Choroid plexus epithelial cell (primary cell): ENCODE data around the gene SNAP29.
"Not testable (repeated sequence)": the region's sequence is repeated elsewhere in the genome, so short reads cannot be mapped to it uniquely, and the experiment has no call there.

Experiments used
- DNase-seq: peaks from one replicate; pipeline ENCODE4 v3.0.0-alpha.2; 2010; ENCODE audit warnings: low read depth
- H3K4me3 ChIP-seq: 2 replicates; pipeline ENCODE4 v1.5.1; 2011; ENCODE audit warnings: low read depth, mild to moderate bottlenecking, control low read depth, low read length, moderate library complexity
- TF ChIP-seq, protein P1 (sequence below): conservative IDR thresholded peaks from 2 replicates; pipeline ENCODE4 v1.5.1; 2011; ENCODE audit warnings: low read depth, mild to moderate bottlenecking, control low read depth, inconsistent platforms, low read length, moderate library complexity

SNAP29 gene

DNA sequence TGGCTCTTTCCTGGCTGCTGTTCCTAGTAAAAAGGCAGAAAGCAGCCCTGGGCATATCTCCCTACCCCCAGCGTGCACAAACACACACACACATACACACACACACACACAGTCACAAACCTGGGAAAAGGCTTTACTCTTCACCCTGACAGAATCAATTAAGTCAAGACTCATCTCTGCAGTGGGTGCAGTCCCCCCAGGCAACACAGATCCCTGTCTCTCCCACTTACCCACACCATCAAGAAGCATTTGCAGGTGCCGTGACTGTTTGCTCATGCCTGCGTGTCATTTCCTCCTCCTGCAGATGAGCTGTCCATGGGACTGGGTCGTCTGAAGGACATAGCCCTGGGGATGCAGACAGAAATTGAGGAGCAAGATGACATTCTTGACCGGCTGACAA is 28.6 kb downstream of the SNAP29 start:
- H3K4me3 ChIP-seq, result no peak overlapping the region
- DNase-seq, result no peak
- TF ChIP-seq, protein P1, sequence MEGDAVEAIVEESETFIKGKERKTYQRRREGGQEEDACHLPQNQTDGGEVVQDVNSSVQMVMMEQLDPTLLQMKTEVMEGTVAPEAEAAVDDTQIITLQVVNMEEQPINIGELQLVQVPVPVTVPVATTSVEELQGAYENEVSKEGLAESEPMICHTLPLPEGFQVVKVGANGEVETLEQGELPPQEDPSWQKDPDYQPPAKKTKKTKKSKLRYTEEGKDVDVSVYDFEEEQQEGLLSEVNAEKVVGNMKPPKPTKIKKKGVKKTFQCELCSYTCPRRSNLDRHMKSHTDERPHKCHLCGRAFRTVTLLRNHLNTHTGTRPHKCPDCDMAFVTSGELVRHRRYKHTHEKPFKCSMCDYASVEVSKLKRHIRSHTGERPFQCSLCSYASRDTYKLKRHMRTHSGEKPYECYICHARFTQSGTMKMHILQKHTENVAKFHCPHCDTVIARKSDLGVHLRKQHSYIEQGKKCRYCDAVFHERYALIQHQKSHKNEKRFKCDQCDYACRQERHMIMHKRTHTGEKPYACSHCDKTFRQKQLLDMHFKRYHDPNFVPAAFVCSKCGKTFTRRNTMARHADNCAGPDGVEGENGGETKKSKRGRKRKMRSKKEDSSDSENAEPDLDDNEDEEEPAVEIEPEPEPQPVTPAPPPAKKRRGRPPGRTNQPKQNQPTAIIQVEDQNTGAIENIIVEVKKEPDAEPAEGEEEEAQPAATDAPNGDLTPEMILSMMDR, result no peak

DNA sequence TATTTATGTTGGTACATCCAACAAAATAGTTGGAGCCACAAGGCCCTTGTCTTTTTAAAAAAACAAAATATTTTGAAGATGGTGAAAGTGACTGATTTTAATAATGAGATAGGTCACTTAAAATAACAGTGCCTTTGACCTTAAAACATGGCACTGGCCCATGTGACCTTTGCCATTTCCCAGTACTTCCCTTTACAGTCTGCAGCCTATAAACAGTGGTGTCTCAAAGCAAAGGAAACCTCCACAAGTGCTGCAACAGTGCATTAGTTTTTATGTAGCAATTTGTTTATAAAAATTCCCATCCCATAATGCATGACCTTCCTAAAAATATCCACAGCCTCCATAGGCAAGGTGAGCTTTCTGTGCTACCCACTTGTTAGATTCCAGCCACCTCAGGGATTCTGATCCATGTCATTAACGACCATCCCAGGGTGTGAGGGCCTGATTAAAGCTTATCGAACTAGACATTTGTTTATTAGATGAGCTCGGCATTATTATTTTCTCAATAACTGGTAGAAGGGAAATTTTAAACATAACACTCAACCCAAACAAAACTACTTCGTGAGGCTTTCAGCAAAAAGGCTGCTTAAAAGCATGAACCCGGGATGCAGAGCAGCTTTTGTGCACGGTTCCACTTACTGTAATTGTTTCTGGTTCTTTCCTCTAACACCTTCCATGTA is 30.4 kb downstream of the SNAP29 start:
- no peak for DNase-seq
- no peak overlapping the region for H3K4me3 ChIP-seq
- TF ChIP-seq, protein P1, result no peak

DNA sequence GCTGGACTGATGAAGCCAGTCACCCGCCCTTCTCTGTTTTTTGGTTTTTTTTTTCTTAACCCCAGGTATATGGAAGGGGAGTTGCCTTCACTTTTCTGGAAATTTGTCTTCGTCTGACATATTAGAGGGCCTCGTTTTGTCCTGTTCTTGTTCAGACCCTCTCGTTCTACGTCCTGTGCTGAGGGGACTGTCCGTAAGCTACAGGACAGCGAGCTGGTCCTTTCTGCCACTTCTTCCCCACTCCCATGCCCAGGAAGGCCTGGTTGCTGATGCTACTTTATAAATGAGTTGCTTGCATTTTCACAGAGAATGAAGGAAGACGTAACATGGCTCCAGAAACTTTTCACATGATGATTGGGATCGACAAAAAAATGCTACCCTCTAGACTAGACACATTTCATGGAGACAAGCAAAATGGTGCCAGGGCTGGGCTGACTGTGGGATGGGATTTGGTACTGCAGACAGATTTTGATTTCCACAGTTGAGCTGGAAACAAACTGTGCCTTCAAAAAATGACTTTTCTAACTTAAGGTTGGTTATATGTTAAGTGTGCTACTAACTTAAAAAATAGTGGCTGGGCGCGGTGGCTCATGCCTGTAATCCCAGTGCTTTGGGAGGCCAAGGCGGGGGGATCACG is 31.2 kb downstream of the SNAP29 start:
- TF ChIP-seq, protein P1, result no peak
- H3K4me3 ChIP-seq, result no peak overlapping the region
- no peak for DNase-seq

DNA sequence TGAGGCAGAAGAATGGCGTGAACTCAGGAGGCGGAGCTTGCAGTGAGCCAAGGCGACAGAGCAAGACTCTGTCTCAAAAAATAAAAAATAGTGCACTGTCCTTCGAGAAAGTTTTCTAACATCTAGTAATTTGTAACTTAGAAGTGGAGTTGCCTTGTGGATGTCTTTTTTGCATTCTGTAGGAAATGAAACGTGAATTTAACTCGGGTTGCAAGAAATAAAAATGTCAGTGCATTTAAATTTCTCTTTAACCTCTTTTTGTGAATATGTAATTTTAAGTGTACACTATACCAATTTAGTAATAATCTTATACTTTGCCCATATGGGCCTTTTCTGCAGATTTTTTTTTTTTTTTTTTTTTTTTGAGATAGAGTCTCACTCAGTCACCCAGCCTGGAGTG is 32.2 kb downstream of the SNAP29 start:
- H3K4me3 ChIP-seq, result no peak overlapping the region
- TF ChIP-seq, protein P1, result no peak
- no peak for DNase-seq

DNA sequence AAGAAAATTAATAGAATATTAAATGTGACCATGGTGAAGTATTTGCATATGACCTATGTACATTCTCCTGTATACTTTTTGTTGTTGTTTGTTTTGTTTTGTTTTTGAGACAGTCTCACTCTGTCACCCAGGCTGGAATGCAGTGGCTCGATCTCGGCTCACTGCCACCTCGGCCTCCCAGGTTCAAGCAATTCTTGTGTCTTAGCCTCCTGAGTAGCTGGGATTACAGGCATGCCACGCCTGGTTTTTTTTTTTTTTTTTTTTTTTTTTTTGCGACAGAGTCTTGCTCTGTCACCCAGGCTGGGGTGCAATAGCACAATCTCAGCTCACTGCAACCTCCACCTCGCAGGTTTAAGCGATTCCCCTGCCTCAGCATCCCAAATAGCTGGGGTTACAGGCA is 38.9 kb downstream of the SNAP29 start:
- not testable (repeated sequence) for DNase-seq, H3K4me3 ChIP-seq

DNA sequence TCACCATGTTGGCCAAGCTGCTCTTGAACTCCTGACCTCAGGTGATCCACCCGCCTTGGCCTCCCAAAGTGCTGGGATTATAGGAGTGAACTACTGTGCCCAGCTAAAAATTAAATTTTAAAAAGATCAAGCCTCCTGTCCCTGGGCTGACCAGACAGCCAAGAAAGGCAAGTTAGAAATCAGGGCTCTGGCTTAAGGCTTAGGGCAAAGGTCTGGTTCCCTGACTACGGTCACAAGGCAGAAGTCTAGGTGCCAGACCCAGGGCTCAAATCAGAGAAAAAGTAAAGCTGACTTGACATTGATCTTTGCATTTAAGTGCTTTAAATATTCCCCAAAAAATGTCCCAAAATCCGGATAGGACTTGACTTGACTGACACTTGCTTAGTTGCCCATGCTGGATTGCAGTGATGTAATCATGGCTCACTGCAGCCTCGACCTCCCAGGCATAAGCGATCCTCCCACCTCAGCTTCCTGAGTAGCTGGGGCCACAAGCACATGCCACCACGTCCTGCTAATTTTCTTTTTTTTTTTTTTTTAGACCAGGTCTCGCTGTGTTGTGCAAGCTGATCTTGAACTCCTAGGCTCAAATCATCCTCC is 41.1 kb downstream of the SNAP29 start:
- H3K4me3 ChIP-seq, result no peak overlapping the region
- TF ChIP-seq, protein P1, result no peak

DNA sequence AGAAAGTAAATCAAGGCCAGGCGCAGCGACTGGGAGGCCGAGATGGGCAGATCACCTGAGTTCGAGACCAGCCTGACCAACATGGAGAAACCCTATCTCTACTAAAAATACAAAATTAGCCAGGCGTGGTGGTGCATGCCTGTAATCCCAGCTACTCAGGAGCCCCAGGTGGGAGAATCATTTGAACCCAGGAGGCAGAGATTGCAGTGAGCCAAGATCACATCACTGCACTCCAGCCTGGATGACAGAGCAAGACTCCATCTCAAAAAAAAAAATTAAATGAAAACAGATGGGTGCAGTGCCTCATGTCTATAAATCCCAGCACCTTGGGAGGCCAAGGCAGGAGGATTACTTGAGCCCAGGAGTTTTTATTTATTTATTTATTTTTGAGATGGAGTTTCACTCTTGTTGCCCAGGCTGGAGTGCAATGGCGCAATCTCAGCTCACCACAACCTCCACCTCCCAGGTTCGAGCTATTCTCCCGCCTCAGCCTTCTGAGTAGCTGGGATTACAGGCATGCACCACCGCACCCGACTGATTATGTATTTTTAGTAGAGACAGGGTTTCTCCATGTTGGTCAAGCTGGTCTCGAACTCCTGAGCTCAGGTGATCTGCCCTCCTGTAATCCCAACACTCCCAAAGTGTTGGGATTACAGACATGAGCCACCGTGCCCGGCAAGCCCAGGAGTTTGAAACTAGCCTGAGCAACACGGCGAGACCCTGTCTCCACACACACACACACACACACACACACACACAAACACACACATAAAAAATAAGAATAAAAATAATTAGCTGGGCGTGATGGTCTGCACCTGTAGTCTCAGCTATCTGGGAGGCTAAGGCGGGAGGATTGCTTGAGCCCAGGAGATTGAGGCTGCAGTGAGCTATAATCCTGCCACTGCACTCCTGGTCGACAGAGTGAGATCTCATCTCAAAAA is 42.6 kb downstream of the SNAP29 start:
- not testable (repeated sequence) for DNase-seq, H3K4me3 ChIP-seq

More for the DNA sequence above, 41.1 kb downstream of the SNAP29 start:
- no peak for DNase-seq
